IPS-15b (cell line): Measurements from ENCODE around the gene ZBTB7C.

ENCODE experiments used
- H3K27me3 ChIP-seq: one replicate; pipeline ENCODE4 v1.6.1; 2013; ENCODE audit warnings: low read length; ENCODE audit not compliant: control insufficient read depth, insufficient read depth
- H3K36me3 ChIP-seq: one replicate; pipeline ENCODE4 v1.6.1; 2013; ENCODE audit warnings: low read length; ENCODE audit not compliant: control insufficient read depth, insufficient read depth
- H3K4me1 ChIP-seq: one replicate; pipeline ENCODE4 v1.6.1; 2013; ENCODE audit warnings: mild to moderate bottlenecking, low read length; ENCODE audit not compliant: control insufficient read depth, insufficient read depth
- H3K4me3 ChIP-seq: one replicate; pipeline ENCODE4 v1.5.1; 2013; ENCODE audit warnings: low read depth, low read length
- H3K9ac ChIP-seq: one replicate; pipeline ENCODE4 v1.6.1; 2013; ENCODE audit warnings: low read depth, mild to moderate bottlenecking, low read length
- H3K9me3 ChIP-seq: one replicate; pipeline ENCODE4 v1.6.1; 2013; ENCODE audit warnings: mild to moderate bottlenecking, low read length; ENCODE audit not compliant: control insufficient read depth, insufficient read depth

ZBTB7C gene

GRCh38 chr18:48227206-48227605 is 182.0 kb downstream of the ZBTB7C start:
- Histone ChIP-seq H3K4me3 (no peak overlapping the region), H3K4me1 (peaks cover 2% of the 10 kb centered on the region), H3K9ac (no peak overlapping the region)

GRCh38 chr18:48226401-48226800 is 182.8 kb downstream of the ZBTB7C start:
- Histone ChIP-seq H3K27me3 (peaks cover 2% of the 10 kb centered on the region), H3K9me3 (no peaks in the 10 kb centered on the region), H3K9ac (no peak overlapping the region), H3K4me1 (peaks cover 2% of the 10 kb centered on the region), H3K36me3 (no peaks in the 10 kb centered on the region), H3K4me3 (no peak overlapping the region)

More at GRCh38 chr18:48227206-48227605, 182.0 kb downstream of the ZBTB7C start:
- Histone ChIP-seq H3K36me3 (no peaks in the 10 kb centered on the region), H3K27me3 (peaks cover 2% of the 10 kb centered on the region), H3K9me3 (no peaks in the 10 kb centered on the region)

- Histone ChIP-seq H3K4me1 (no peaks in the 10 kb centered on the region), H3K4me3 (no peak overlapping the region), H3K9ac (no peak overlapping the region), H3K27me3 (peaks cover 2% of the 10 kb centered on the region), H3K9me3 (no peaks in the 10 kb centered on the region), H3K36me3 (no peaks in the 10 kb centered on the region)
Observed at GRCh38 chr18:48222118-48222517, 187.1 kb downstream of the ZBTB7C start.

GRCh38 chr18:48219810-48220499 is 189.2 kb downstream of the ZBTB7C start:
- Histone ChIP-seq H3K9ac (no peak overlapping the region), H3K36me3 (no peaks in the 10 kb centered on the region), H3K4me3 (no peak overlapping the region), H3K4me1 (no peaks in the 10 kb centered on the region), H3K9me3 (no peaks in the 10 kb centered on the region), H3K27me3 (peaks cover 2% of the 10 kb centered on the region)

- Histone ChIP-seq H3K4me1 (no peaks in the 10 kb centered on the region), H3K4me3 (no peak overlapping the region), H3K36me3 (no peaks in the 10 kb centered on the region), H3K27me3 (peaks cover 2% of the 10 kb centered on the region), H3K9me3 (no peaks in the 10 kb centered on the region), H3K9ac (no peak overlapping the region)
Observed at GRCh38 chr18:48219037-48219809, 190.0 kb downstream of the ZBTB7C start.

- no peak overlapping the region for H3K4me3 ChIP-seq
- H3K9ac ChIP-seq, result no peak overlapping the region
- H3K36me3 ChIP-seq, result no peaks in the 10 kb centered on the region
- no peaks in the 10 kb centered on the region for H3K4me1 ChIP-seq
- H3K9me3 ChIP-seq, result no peaks in the 10 kb centered on the region
- H3K27me3 ChIP-seq, result peaks cover 2% of the 10 kb centered on the region
Observed at GRCh38 chr18:48218285-48219022, 190.7 kb downstream of the ZBTB7C start.

GRCh38 chr18:48217258-48218250 is 191.6 kb downstream of the ZBTB7C start:
- Histone ChIP-seq H3K27me3 (no peaks in the 10 kb centered on the region), H3K4me1 (no peaks in the 10 kb centered on the region), H3K4me3 (no peak overlapping the region), H3K36me3 (no peaks in the 10 kb centered on the region), H3K9me3 (no peaks in the 10 kb centered on the region), H3K9ac (no peak overlapping the region)

- Histone ChIP-seq H3K9me3 (no peaks in the 10 kb centered on the region), H3K9ac (no peak overlapping the region), H3K4me1 (no peaks in the 10 kb centered on the region), H3K27me3 (no peaks in the 10 kb centered on the region), H3K4me3 (no peak overlapping the region), H3K36me3 (no peaks in the 10 kb centered on the region)
Observed at GRCh38 chr18:48216639-48217257, 192.4 kb downstream of the ZBTB7C start.

- no peaks in the 10 kb centered on the region for H3K27me3 ChIP-seq
- H3K36me3 ChIP-seq, result no peaks in the 10 kb centered on the region
- H3K4me1 ChIP-seq, result no peaks in the 10 kb centered on the region
- H3K9me3 ChIP-seq, result no peaks in the 10 kb centered on the region
- no peak overlapping the region for H3K4me3 ChIP-seq
- H3K9ac ChIP-seq, result no peak overlapping the region
Observed at GRCh38 chr18:48215876-48216638, 193.1 kb downstream of the ZBTB7C start.

GRCh38 chr18:48213791-48214190 is 195.4 kb downstream of the ZBTB7C start:
- H3K36me3 ChIP-seq, result no peaks in the 10 kb centered on the region
- no peaks in the 10 kb centered on the region for H3K4me1 ChIP-seq
- no peak overlapping the region for H3K4me3 ChIP-seq
- H3K9ac ChIP-seq, result no peak overlapping the region
- H3K9me3 ChIP-seq, result no peaks in the 10 kb centered on the region
- no peaks in the 10 kb centered on the region for H3K27me3 ChIP-seq
